Right lobe of liver (tissue), 6 donors: Measurements from ENCODE around the gene ITGA3. TPM values are rescaled to one million over a fixed set of nuclear protein-coding genes. Genes with fewer than 3 reads are reported as not detected.

Experiments
- ATAC-seq, 4 donors: fragments of 200-7000 bp; cut with Tn5 transposase; one replicate each; pipeline ENCODE4 v1.9.1; 2020; ENCODE audit warnings: mild to moderate bottlenecking in 4 of 4, moderate library complexity in 4 of 4
- DNase-seq, 3 donors: peaks; one replicate each; pipeline ENCODE4 v3.0.0-alpha.2; 2020
- H3K27ac ChIP-seq, 3 donors: fragments of 200-600 bp; one replicate each; pipeline ENCODE4 v1.8.0; 2022
- H3K27me3 ChIP-seq, 2 donors: fragments of 200-600 bp; one replicate each; pipeline ENCODE4 v1.8.0; 2022
- H3K36me3 ChIP-seq, 4 donors: fragments of 200-600 bp; sonication (generic) in 1 of 4; one replicate each; pipeline versions ENCODE4 v1.5.1 to v1.8.0; 2017 to 2022; ENCODE audit warnings: control low read depth in 1 of 4
- H3K4me1 ChIP-seq, 4 donors: fragments of 200-600 bp; sonication (generic) in 1 of 4; one replicate each; pipeline versions ENCODE4 v1.5.1 to v1.8.0; 2017 to 2022; ENCODE audit warnings: control low read depth in 1 of 4
- H3K4me3 ChIP-seq, 3 donors: fragments of 200-600 bp; one replicate each; pipeline ENCODE4 v1.8.0; 2022
- H3K9me3 ChIP-seq, 4 donors: fragments of 200-600 bp; sonication (generic) in 1 of 4; one replicate each; pipeline versions ENCODE4 v1.5.1 to v1.8.0; 2017 to 2022; ENCODE audit warnings: control low read depth in 1 of 4
- CTCF ChIP-seq, 4 donors: fragments of 200-600 bp in 3 of 4; fragments of 450-650 bp in 1 of 4; IDR thresholded peaks; one replicate each; pipeline versions ENCODE4 v1.5.1 to v1.8.0; 2016 to 2022; ENCODE audit warnings: antibody characterized with exemption in 4 of 4, mild to moderate bottlenecking in 2 of 4
- POLR2A ChIP-seq: fragments of 450-650 bp; IDR thresholded peaks from one replicate; pipeline ENCODE4 v1.6.1; 2017; ENCODE audit warnings: antibody characterized with exemption, mild to moderate bottlenecking
- WGBS: methylation state at CpG from one replicate; pipeline ENCODE4 v1.1.6; 2018; ENCODE audit warnings: low coverage, low lambda C conversion rate; ENCODE audit not compliant: insufficient coverage; ENCODE audit errors: missing lambda C conversion rate; 5-methylcytosine and 5-hydroxymethylcytosine counted together
- intact Hi-C, 2 donors: fragments of 100-400 bp; cut with DNase I; formaldehyde crosslinking; loops; one replicate each; pipeline versions ENCODE4 v1.11.2 to v1.14.1; 2022
- total RNA-seq, 6 experiments: library from RNA; depleted of rRNA in 2 of 6; stranded (reverse); fragments of >200 nt in 2 of 6; fragmentation: NEBNext Ultra II Directional in 3 of 6; extraction: Animal tissue kit (Norgen Biotek cat#: 25700) in 3 of 6; gene quantifications; one replicate each; pipeline versions ENCODE4 v1.1.0 to v1.2.4, GENCODE V29; 2016 to 2023
- donor health status: DM: no; HTN: yes; CAD: no.
- donor health status: DM: no; HTN: no; CAD: no.
- donor health status: DM: no; HTN: no; CAD: no.
- donor health status: DM: no; HTN: yes; CAD: no.
- donor health status: DM: no; HTN: yes; CAD: no.

Gene ITGA3
- total RNA-seq, 6 experiments from 2014 or later, result 1.4 to 3.7 (median 2.4) TPM

- no peak overlapping the region for H3K4me3 ChIP-seq
- ATAC-seq (peak; percentile 20 to 71 (median 38)), DNase-seq (peak in 1 of 3 donors; percentile 47)
- no peaks in the 10 kb centered on the region for H3K36me3 ChIP-seq
- H3K4me1 ChIP-seq, result peaks cover 0 to 3% (median 0%) of the 10 kb centered on the region in 4 donors
- no peak overlapping the region for H3K27ac ChIP-seq
- intact Hi-C loops, result no loop called here
- 47% methylated on average over 7 of the region's 20 CpGs for WGBS
- TF ChIP-seq POLR2A (no peak), CTCF (IDR thresholded peaks at IDR 0.05) (no peak)
- H3K27me3 ChIP-seq, result no peaks in the 10 kb centered on the region
- no peaks in the 10 kb centered on the region for H3K9me3 ChIP-seq
Measured at GRCh38 chr17:50064253-50065001, 8.5 kb downstream of the ITGA3 start.

GRCh38 chr17:50065056-50065455 lies 9.1 kb downstream of the ITGA3 start:
- peaks cover 0 to 3% (median 0%) of the 10 kb centered on the region in 4 donors for H3K4me1 ChIP-seq
- DNase-seq (no peak), ATAC-seq (no peak)
- no peak for TF ChIP-seq CTCF (IDR thresholded peaks at IDR 0.05)
- no peak for TF ChIP-seq POLR2A
- WGBS, result 47% methylated on average over 3 of the region's 3 CpGs
- no peaks in the 10 kb centered on the region for H3K36me3 ChIP-seq
- no peak overlapping the region for H3K4me3 ChIP-seq
- intact Hi-C loops, result no loop called here
- no peaks in the 10 kb centered on the region for H3K27me3 ChIP-seq
- no peaks in the 10 kb centered on the region for H3K9me3 ChIP-seq
- no peak overlapping the region for H3K27ac ChIP-seq

- H3K4me3 ChIP-seq, result no peak overlapping the region
- ATAC-seq, result no peak
- TF ChIP-seq CTCF (IDR thresholded peaks at IDR 0.05) (no peak), POLR2A (no peak)
- no peaks in the 10 kb centered on the region for H3K9me3 ChIP-seq
- no peaks in the 10 kb centered on the region for H3K36me3 ChIP-seq
- H3K27ac ChIP-seq, result no peak overlapping the region
- H3K4me1 ChIP-seq, result no peaks in the 10 kb centered on the region
- intact Hi-C loops, result no loop called here
- 100% methylated on average over 1 of the region's 2 CpGs for WGBS
- H3K27me3 ChIP-seq, result no peaks in the 10 kb centered on the region
- DNase-seq, result no peak
Measured at GRCh38 chr17:50066995-50067394, 11.1 kb downstream of the ITGA3 start.

- ATAC-seq, result no peak
- Histone ChIP-seq H3K4me1 (no peaks in the 10 kb centered on the region), H3K27me3 (no peaks in the 10 kb centered on the region), H3K36me3 (no peaks in the 10 kb centered on the region), H3K4me3 (no peak overlapping the region), H3K27ac (no peak overlapping the region), H3K9me3 (no peaks in the 10 kb centered on the region)
- peak in 1 of 3 donors; percentile 29 for DNase-seq
- 85% methylated on average over 2 of the region's 13 CpGs for WGBS
- intact Hi-C loops, result no loop called here
- no peak for TF ChIP-seq CTCF (IDR thresholded peaks at IDR 0.05)
- TF ChIP-seq POLR2A, result no peak
Measured at GRCh38 chr17:50067996-50068395, 12.1 kb downstream of the ITGA3 start.
